DND-41 (cell line): ENCODE results near the gene CEP41.

Source experiments
- ATAC-seq: fragments of 200-7000 bp; cut with Tn5 transposase; 3 replicates; pipeline ENCODE4 v1.9.1; 2021; ENCODE audit warnings: low read depth; ENCODE audit not compliant: insufficient read depth
- DNase-seq: peaks from one replicate; pipeline ENCODE4 v3.0.0-alpha.2; 2020
- H2AFZ ChIP-seq: 2 replicates; pipeline ENCODE4 v1.6.0; 2012; ENCODE audit warnings: low read depth, low read length
- H3K27ac ChIP-seq: 2 replicates; pipeline ENCODE4 v1.5.1; 2012; ENCODE audit warnings: low read length, inconsistent platforms
- H3K27me3 ChIP-seq: fragments of 200-600 bp; sonication (generic); 2 replicates; pipeline ENCODE4 v1.6.0; 2012; ENCODE audit warnings: low read length, mild to moderate bottlenecking, inconsistent platforms; ENCODE audit not compliant: insufficient read depth, poor library complexity
- H3K36me3 ChIP-seq: 2 replicates; pipeline ENCODE4 v1.5.1; 2012; ENCODE audit warnings: low read length, inconsistent platforms; ENCODE audit not compliant: insufficient read depth
- H3K4me1 ChIP-seq: 2 replicates; pipeline ENCODE4 v1.5.1; 2012; ENCODE audit warnings: mild to moderate bottlenecking, low read length; ENCODE audit not compliant: insufficient read depth
- H3K4me2 ChIP-seq: 2 replicates; pipeline ENCODE4 v1.6.0; 2012; ENCODE audit warnings: mild to moderate bottlenecking, moderate library complexity, low read length, inconsistent platforms; ENCODE audit not compliant: insufficient read depth
- H3K4me3 ChIP-seq, 2 experiments: fragments of 200-600 bp in 1 of 2; shearing (Covaris generic) in 1 of 2; 2 replicates each; pipeline ENCODE4 v1.5.1; 2012 to 2016; ENCODE audit warnings: inconsistent platforms in 2 of 2, low read length in 2 of 2, mild to moderate bottlenecking in 2 of 2, low read depth in 1 of 2, moderate library complexity in 1 of 2
- H3K79me2 ChIP-seq: 2 replicates; pipeline ENCODE4 v1.6.0; 2012; ENCODE audit warnings: low read length, inconsistent platforms; ENCODE audit not compliant: insufficient read depth
- H3K9ac ChIP-seq: 2 replicates; pipeline ENCODE4 v1.6.0; 2012; ENCODE audit warnings: low read depth, mild to moderate bottlenecking, inconsistent platforms, low read length, moderate library complexity
- H3K9me3 ChIP-seq: 2 replicates; pipeline ENCODE4 v1.5.1; 2012; ENCODE audit warnings: low read length, moderate library complexity, mild to moderate bottlenecking, inconsistent platforms; ENCODE audit not compliant: insufficient read depth, severe bottlenecking
- H4K20me1 ChIP-seq: 2 replicates; pipeline ENCODE4 v1.6.0; 2012; ENCODE audit warnings: low read length; ENCODE audit not compliant: insufficient read depth
- EZH2 ChIP-seq: IDR thresholded peaks from 3 replicates; pipeline ENCODE4 v1.6.1; 2012; ENCODE audit warnings: borderline replicate concordance, low read depth, mild to moderate bottlenecking, moderate library complexity, low read length, inconsistent platforms; ENCODE audit not compliant: severe bottlenecking
- TF ChIP-seq, protein P1 (sequence below): IDR thresholded peaks from 2 replicates; pipeline ENCODE4 v1.5.1; 2012; ENCODE audit warnings: borderline replicate concordance, low read length, moderate library complexity, mild to moderate bottlenecking; ENCODE audit not compliant: poor library complexity, severe bottlenecking; ENCODE audit errors: extremely low read depth

Gene CEP41

DNA sequence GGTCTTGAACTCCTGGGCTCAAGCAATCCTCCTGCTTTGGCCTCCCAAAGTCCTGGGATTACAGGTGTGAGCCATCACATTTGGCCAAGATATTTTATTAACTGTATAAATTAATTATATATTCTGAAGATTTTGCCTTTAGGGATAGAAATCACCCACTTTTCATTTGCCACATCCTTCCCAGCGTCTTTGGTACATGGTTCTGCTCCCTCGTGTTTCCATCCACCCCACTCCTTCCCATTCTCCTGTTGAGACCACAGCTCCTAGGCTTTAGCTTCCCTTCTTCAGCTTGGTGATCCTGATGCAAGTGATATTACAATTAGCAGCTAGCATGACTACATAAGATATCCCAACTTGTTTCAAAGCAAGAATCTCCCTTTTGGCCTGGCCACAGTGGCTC lies 52.1 kb downstream of the CEP41 start:
- Histone ChIP-seq H3K36me3 (no peaks in the 10 kb centered on the region), H4K20me1 (no peaks in the 10 kb centered on the region), H3K4me3 (no peak overlapping the region), H3K79me2 (no peaks in the 10 kb centered on the region), H3K4me1 (no peaks in the 10 kb centered on the region), H3K9ac (no peak overlapping the region), H2AFZ (no peak overlapping the region), H3K27me3 (no peaks in the 10 kb centered on the region), H3K27ac (no peak overlapping the region), H3K9me3 (no peaks in the 10 kb centered on the region), H3K4me2 (no peak overlapping the region)
- TF ChIP-seq, protein P1, sequence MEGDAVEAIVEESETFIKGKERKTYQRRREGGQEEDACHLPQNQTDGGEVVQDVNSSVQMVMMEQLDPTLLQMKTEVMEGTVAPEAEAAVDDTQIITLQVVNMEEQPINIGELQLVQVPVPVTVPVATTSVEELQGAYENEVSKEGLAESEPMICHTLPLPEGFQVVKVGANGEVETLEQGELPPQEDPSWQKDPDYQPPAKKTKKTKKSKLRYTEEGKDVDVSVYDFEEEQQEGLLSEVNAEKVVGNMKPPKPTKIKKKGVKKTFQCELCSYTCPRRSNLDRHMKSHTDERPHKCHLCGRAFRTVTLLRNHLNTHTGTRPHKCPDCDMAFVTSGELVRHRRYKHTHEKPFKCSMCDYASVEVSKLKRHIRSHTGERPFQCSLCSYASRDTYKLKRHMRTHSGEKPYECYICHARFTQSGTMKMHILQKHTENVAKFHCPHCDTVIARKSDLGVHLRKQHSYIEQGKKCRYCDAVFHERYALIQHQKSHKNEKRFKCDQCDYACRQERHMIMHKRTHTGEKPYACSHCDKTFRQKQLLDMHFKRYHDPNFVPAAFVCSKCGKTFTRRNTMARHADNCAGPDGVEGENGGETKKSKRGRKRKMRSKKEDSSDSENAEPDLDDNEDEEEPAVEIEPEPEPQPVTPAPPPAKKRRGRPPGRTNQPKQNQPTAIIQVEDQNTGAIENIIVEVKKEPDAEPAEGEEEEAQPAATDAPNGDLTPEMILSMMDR: no peak
- no peak for TF ChIP-seq EZH2
- ATAC-seq (no peak), DNase-seq (no peak)

GRCh38 chr7:130387628-130388403 lies 53.0 kb downstream of the CEP41 start:
- TF ChIP-seq EZH2: no peak
- TF ChIP-seq, protein P1: no peak
- DNase-seq (no peak), ATAC-seq (no peak)
- Histone ChIP-seq H3K4me1 (no peaks in the 10 kb centered on the region), H3K27ac (no peak overlapping the region), H3K9ac (no peak overlapping the region), H3K4me2 (no peak overlapping the region), H2AFZ (no peak overlapping the region), H3K9me3 (no peaks in the 10 kb centered on the region), H3K4me3 (no peak overlapping the region), H3K27me3 (no peaks in the 10 kb centered on the region), H3K36me3 (no peaks in the 10 kb centered on the region), H3K79me2 (no peaks in the 10 kb centered on the region), H4K20me1 (no peaks in the 10 kb centered on the region)

DNA sequence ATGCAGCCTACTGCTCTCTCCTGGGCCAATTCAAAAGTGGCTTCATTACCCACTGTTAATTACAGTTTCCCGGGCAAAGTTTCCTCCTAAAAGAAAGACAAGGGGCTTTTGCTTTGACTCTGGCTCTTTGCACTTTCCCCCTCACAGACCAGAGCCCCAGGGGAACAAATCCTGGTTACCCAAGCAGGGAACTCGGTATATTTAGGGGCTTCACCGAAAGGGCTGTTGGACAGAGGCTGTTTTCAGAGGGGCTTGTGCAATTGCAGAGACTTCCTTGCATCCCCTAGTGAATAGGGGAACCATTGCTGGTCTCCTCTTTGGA lies 53.5 kb downstream of the CEP41 start:
- Histone ChIP-seq H3K27me3 (no peaks in the 10 kb centered on the region), H3K4me1 (no peaks in the 10 kb centered on the region), H2AFZ (no peak overlapping the region), H3K9me3 (no peaks in the 10 kb centered on the region), H3K9ac (no peak overlapping the region), H3K27ac (no peak overlapping the region), H3K36me3 (no peaks in the 10 kb centered on the region), H3K4me2 (no peak overlapping the region), H3K4me3 (no peak overlapping the region), H4K20me1 (no peaks in the 10 kb centered on the region), H3K79me2 (no peaks in the 10 kb centered on the region)
- no peak for TF ChIP-seq EZH2
- TF ChIP-seq, protein P1: no peak
- no peak for DNase-seq
- ATAC-seq: no peak
